GM21390 (cell line): Measurements from ENCODE around the gene SRD5A2.

Experiments used
- ATAC-seq: cut with Tn5 transposase; IDR thresholded peaks from one replicate; pipeline ENCODE4 v1.9.1; 2021; ENCODE audit not compliant: unreplicated experiment

The SRD5A2 gene

DNA sequence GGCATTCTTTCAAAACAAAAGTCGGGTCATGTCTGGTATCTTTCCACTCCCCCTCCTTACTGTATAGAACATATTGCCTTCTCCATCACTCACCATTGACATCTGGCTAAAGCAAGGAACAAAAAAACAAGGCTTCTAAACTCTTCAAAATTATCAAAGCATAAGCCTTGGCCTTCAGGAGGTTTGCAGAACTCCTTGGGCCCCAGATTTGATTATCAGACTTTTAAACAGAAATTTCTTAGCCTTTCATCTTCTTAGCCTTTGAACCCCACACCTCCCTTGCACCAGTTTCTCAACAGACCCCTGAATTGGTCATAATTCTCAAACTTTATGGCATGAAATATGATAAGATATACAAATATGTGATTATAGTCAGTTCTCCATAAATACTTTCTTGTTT, 106.4 kb downstream of the SRD5A2 start:
- no peak for ATAC-seq
